Ovary (tissue), 9 donors: ENCODE data around the gene ZRANB1. TPM values are rescaled to one million over a fixed set of nuclear protein-coding genes. Genes with fewer than 3 reads are reported as not detected.
A peak's percentile ranks its signal among the peaks of the same experiment; 100 is the strongest.

ENCODE experiments used
- DNase-seq, 5 donors: peaks; one replicate each; pipeline ENCODE4 v3.0.0-alpha.2; 2019 to 2020
- H3K27ac ChIP-seq, 2 donors: fragments of 200-600 bp; one replicate each; pipeline versions ENCODE4 v1.5.1 to v1.8.0; 2019 to 2022
- H3K27me3 ChIP-seq: fragments of 200-600 bp; one replicate; pipeline ENCODE4 v1.8.0; 2022
- H3K36me3 ChIP-seq: fragments of 200-600 bp; sonication (generic); one replicate; pipeline ENCODE4 v1.5.1; 2019
- H3K4me1 ChIP-seq: one replicate; pipeline ENCODE4 v1.8.1; 2013; ENCODE audit warnings: mild to moderate bottlenecking, moderate library complexity; ENCODE audit not compliant: insufficient read depth
- H3K4me3 ChIP-seq: fragments of 200-600 bp; sonication (generic); one replicate; pipeline ENCODE4 v1.5.1; 2017
- H3K9me3 ChIP-seq, 2 donors: fragments of 200-600 bp in 1 of 2; sonication (generic) in 1 of 2; one replicate each; pipeline versions ENCODE4 v1.5.1 to v1.8.1; 2013 to 2019; ENCODE audit warnings: mild to moderate bottlenecking in 1 of 2, moderate library complexity in 1 of 2
- CTCF ChIP-seq, 3 donors: fragments of 450-650 bp in 2 of 3; fragments of 200-600 bp in 1 of 3; IDR thresholded peaks; one replicate each; pipeline versions ENCODE4 v1.5.1 to v1.8.0; 2016 to 2022; ENCODE audit warnings: antibody characterized with exemption in 3 of 3, mild to moderate bottlenecking in 1 of 3
- EP300 ChIP-seq: sonication (generic); formaldehyde crosslinking; IDR thresholded peaks from one replicate; pipeline ENCODE4 v1.6.1; 2017; ENCODE audit warnings: antibody characterized with exemption
- POLR2A ChIP-seq: fragments of 450-650 bp; IDR thresholded peaks from one replicate; pipeline ENCODE4 v1.6.1; 2017; ENCODE audit warnings: antibody characterized with exemption, mild to moderate bottlenecking, moderate library complexity
- WGBS, 3 donors: extraction: QIAGEN DNeasy Blood & Tissue Kit in 1 of 3; methylation state at CpG; one replicate each; pipeline versions ENCODE4 v1.1.5 to v1.1.7; 2013 to 2017; 5-methylcytosine and 5-hydroxymethylcytosine counted together
- intact Hi-C, 4 donors: fragments of 100-400 bp; cut with DNase I; formaldehyde crosslinking; loops; one replicate each; pipeline versions ENCODE4 v1.11.0 to v1.15.1; 2022 to 2023
- polyA plus RNA-seq, 2 donors: library from polyadenylated mRNA; stranded (reverse); fragments of 200-250 nt in 1 of 2; fragments of 350-450 nt in 1 of 2; fragmentation: Illumina TruSeq in 1 of 2; extraction: RNeasy Lipid Tissue Mini Kit (QIAGEN cat#74804) in 1 of 2; gene quantifications; one replicate each; pipeline ENCODE4 v1.2.3, GENCODE V29; 2013 to 2014
- total RNA-seq, 7 donors: library from RNA; depleted of rRNA in 2 of 7; stranded (reverse); fragments of >200 nt in 2 of 7; fragmentation: NEBNext Ultra II Directional in 3 of 7; extraction: Animal tissue kit (Norgen Biotek cat#: 25700) in 3 of 7; gene quantifications; one replicate each; pipeline versions ENCODE4 v1.1.0 to v1.2.4, GENCODE V29; 2016 to 2023
- donor health status: DM: no; HTN: no; CAD: no; lungs with moderate emphysema.
- donor health status: DM: no; HTN: no; CAD: no.
- donor health status: Bipolar disorder and iron deficiency.
- donor health status: DM: yes; HTN: yes; CAD: no.
- donor health status: DM: no; HTN: no; CAD: no.
- donor health status: DM: yes; HTN: yes; CAD: no.

Gene ZRANB1
- total and polyA plus RNA-seq, 9 donors: 18.9 to 39.6 (median 27.5) TPM

GRCh38 chr10:125004571-125005311 lies 62.8 kb downstream of the ZRANB1 start:
- H3K4me1 ChIP-seq: peaks cover 37% of the 10 kb centered on the region
- peak in 4 of 5 donors; percentile 8 to 30 (median 20) for DNase-seq
- intact Hi-C loops: loop anchor here in 1 of 4 donors (10.0 kb wide), 1 partner anchor 140 kb away; no protein-coding TSS in a partner anchor
- H3K36me3 ChIP-seq: no peaks in the 10 kb centered on the region
- WGBS, 3 donors: 82 to 92% (median 91%) methylated on average over 19 of the region's 19 CpGs
- TF ChIP-seq POLR2A (no peak), CTCF (IDR thresholded peaks at IDR 0.05) (no peak), EP300 (no peak)
- H3K27me3 ChIP-seq: no peaks in the 10 kb centered on the region
- H3K9me3 ChIP-seq: no peaks in the 10 kb centered on the region
- no peak overlapping the region for H3K4me3 ChIP-seq
- H3K27ac ChIP-seq: no peak overlapping the region

- TF ChIP-seq EP300 (no peak), POLR2A (no peak), CTCF (IDR thresholded peaks at IDR 0.05) (no peak)
- WGBS, 3 donors: 93% methylated on average over 36 of the region's 36 CpGs
- Histone ChIP-seq H3K4me1 (peaks cover 31% of the 10 kb centered on the region), H3K9me3 (no peaks in the 10 kb centered on the region), H3K27ac (no peak overlapping the region), H3K27me3 (no peaks in the 10 kb centered on the region), H3K4me3 (no peak overlapping the region), H3K36me3 (no peaks in the 10 kb centered on the region)
- intact Hi-C loops: loop anchor here in 1 of 4 donors (10.0 kb wide), 1 partner anchor 139 kb away; no protein-coding TSS in a partner anchor
- peak; percentile 9 to 29 (median 16) for DNase-seq
Measured at GRCh38 chr10:125005312-125006187, 63.6 kb downstream of the ZRANB1 start.

- Histone ChIP-seq H3K27ac (no peak overlapping the region), H3K4me1 (peaks cover 25% of the 10 kb centered on the region), H3K9me3 (no peaks in the 10 kb centered on the region), H3K4me3 (no peak overlapping the region), H3K36me3 (no peaks in the 10 kb centered on the region), H3K27me3 (no peaks in the 10 kb centered on the region)
- DNase-seq: peak in 1 of 5 donors; percentile 9
- intact Hi-C loops: loop anchor here in 1 of 4 donors (10.0 kb wide), 1 partner anchor 139 kb away; no protein-coding TSS in a partner anchor
- WGBS, 3 donors: 78 to 93% (median 83%) methylated on average over 9 of the region's 9 CpGs
- no peak for TF ChIP-seq EP300
- TF ChIP-seq CTCF (IDR thresholded peaks at IDR 0.05): no peak
- TF ChIP-seq POLR2A: no peak
Measured at GRCh38 chr10:125006188-125006680, 64.3 kb downstream of the ZRANB1 start.

- WGBS, 3 donors: 79 to 85% (median 83%) methylated on average over 19 of the region's 19 CpGs
- peaks cover 23% of the 10 kb centered on the region for H3K4me1 ChIP-seq
Measured at GRCh38 chr10:125006921-125007426, 65.1 kb downstream of the ZRANB1 start.

More at GRCh38 chr10:125006921-125007426, 65.1 kb downstream of the ZRANB1 start:
- H3K36me3 ChIP-seq: no peaks in the 10 kb centered on the region
- intact Hi-C loops: loop anchor here in 1 of 4 donors (10.0 kb wide), 1 partner anchor 138 kb away; no protein-coding TSS in a partner anchor
- no peak for TF ChIP-seq CTCF (IDR thresholded peaks at IDR 0.05)
- TF ChIP-seq POLR2A: no peak
- no peak for TF ChIP-seq EP300
- H3K4me3 ChIP-seq: no peak overlapping the region
- DNase-seq: peak in 3 of 5 donors; percentile 16 to 29 (median 18)
- H3K27me3 ChIP-seq: no peaks in the 10 kb centered on the region
- H3K9me3 ChIP-seq: no peaks in the 10 kb centered on the region
- H3K27ac ChIP-seq: no peak overlapping the region
